BJ (cell line): ENCODE measurements around the gene MEF2B. TPM values are rescaled to one million over a fixed set of nuclear protein-coding genes. Genes with fewer than 3 reads are reported as not detected.
"Not testable (repeated sequence)": the region's sequence is repeated elsewhere in the genome, so short reads cannot be mapped to it uniquely, and the experiment has no call there.

Source experiments
- CTCF ChIA-PET: fragments of 350-600 bp; formaldehyde crosslinking; extraction: SDS; loops from one replicate; lab custom pipeline; 2021; ENCODE audit warnings: antibody characterized with exemption, inconsistent platforms; lab: Yijun Ruan, JAX
- POLR2A ChIA-PET: fragments of 300-600 bp; sonication (Branson Sonifier 250); formaldehyde crosslinking; extraction: SDS; loops from one replicate; lab custom pipeline; 2021; ENCODE audit warnings: antibody characterized with exemption; lab: Charles Lee
- DNase-seq: peaks from one replicate; pipeline ENCODE4 v3.0.0-alpha.2; 2011; ENCODE audit warnings: low read depth
- H3K27me3 ChIP-seq: 2 replicates; pipeline ENCODE4 v1.6.0; 2011; ENCODE audit warnings: low read length; ENCODE audit not compliant: control insufficient read depth, insufficient read depth
- H3K36me3 ChIP-seq: 2 replicates; pipeline ENCODE4 v1.5.1; 2011; ENCODE audit warnings: low read length; ENCODE audit not compliant: control insufficient read depth, insufficient read depth
- H3K4me3 ChIP-seq: 2 replicates; pipeline ENCODE4 v1.5.1; 2011; ENCODE audit warnings: low read depth, mild to moderate bottlenecking, control low read depth, low read length
- polyA plus RNA-seq: library from polyadenylated mRNA; depleted of rRNA; stranded (reverse); fragments of >200 nt; gene quantifications from 2 replicates; pipeline ENCODE4 v1.2.3, GENCODE V29; 2011
- TF ChIP-seq, protein P1 (sequence below): IDR thresholded peaks from 2 replicates; pipeline ENCODE4 v1.5.1; 2011; ENCODE audit warnings: low read depth, mild to moderate bottlenecking, control low read depth, inconsistent platforms, low read length, moderate library complexity; ENCODE audit not compliant: insufficient read depth

Gene MEF2B
- polyA plus RNA-seq, 1 experiment = 0.10 TPM

DNA sequence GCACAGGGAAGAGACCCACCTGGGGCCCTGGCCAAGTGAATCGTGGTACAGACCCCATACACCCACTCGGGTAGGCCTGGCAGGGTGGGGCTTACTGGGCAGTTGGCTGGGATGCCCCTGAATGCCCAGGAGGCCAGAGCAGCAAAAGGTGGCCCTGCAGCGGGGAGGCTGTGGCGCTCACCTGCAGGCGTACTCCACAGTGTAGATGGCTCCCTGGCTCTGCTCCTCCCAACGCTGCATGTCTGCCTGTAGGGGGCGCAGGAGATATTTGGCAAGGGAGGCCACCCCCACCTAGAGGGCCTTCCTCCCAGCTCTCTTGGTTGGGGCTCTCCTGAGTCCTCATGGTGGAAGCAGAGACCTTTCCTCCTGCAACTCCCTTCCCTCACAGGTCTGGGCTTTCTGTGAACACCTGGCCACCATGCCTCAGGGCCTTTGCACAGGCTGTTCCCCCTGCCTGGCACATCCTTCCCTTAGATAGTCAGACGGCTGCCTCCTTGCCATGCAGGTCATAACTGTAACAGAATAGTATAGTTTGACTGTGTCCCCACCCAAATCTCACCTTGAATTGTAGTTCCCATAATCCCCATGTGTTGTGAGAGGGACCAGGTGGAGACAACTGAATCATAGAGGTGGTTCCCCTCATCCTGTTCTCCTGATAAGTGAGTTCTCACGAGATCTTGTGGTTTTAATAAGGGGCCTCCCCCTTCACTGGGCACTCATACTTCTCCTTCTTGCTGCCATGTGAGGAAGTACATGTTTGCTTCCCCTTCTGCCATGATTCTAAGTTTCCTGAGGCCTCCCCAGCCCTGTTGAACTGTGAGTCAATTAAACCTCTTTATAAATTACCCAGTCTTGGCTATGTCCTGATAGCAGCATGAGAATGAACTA lies 16.0 kb upstream of the MEF2B start:
- no peak overlapping the region for H3K4me3 ChIP-seq
- ChIA-PET CTCF (interaction anchor here (2.4 kb wide), 1 partner anchor 11 kb away, joined by 9 read pairs; no protein-coding TSS in a partner anchor), POLR2A (no interaction called here)
- TF ChIP-seq, protein P1, sequence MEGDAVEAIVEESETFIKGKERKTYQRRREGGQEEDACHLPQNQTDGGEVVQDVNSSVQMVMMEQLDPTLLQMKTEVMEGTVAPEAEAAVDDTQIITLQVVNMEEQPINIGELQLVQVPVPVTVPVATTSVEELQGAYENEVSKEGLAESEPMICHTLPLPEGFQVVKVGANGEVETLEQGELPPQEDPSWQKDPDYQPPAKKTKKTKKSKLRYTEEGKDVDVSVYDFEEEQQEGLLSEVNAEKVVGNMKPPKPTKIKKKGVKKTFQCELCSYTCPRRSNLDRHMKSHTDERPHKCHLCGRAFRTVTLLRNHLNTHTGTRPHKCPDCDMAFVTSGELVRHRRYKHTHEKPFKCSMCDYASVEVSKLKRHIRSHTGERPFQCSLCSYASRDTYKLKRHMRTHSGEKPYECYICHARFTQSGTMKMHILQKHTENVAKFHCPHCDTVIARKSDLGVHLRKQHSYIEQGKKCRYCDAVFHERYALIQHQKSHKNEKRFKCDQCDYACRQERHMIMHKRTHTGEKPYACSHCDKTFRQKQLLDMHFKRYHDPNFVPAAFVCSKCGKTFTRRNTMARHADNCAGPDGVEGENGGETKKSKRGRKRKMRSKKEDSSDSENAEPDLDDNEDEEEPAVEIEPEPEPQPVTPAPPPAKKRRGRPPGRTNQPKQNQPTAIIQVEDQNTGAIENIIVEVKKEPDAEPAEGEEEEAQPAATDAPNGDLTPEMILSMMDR = peak; percentile 67
- no peak for DNase-seq
- no peaks in the 10 kb centered on the region for H3K27me3 ChIP-seq
- H3K36me3 ChIP-seq = peaks cover 8% of the 10 kb centered on the region

DNA sequence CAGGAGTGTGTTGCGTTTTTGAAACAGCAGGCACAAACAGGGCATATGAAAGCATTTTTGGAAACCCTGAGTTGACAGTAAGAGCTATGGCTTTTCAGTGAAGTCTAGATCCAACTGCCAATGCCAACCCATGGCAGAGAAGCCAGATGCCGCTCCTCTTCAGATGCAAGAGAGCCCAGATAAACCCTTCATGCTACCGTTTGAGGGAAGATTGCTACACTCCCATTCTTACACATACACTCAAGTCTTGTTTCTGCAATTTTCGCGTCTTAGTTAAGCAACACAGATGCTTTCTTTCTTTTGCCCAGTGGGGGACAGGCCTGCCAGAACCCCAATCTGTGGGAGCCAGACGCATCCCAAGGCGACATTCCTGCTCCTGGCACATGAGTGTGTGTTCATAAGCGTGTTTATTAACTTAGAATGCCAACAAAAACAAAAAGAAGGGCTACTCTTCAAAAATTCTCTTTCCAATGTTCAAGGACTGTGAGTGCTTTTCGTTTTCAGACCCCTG lies 11.5 kb upstream of the MEF2B start:
- TF ChIP-seq, protein P1 = no peak
- POLR2A ChIA-PET = no interaction called here
- CTCF ChIA-PET = interaction anchor here (1.3 kb wide), 1 partner anchor 36 kb away, joined by 6 read pairs; no protein-coding TSS in a partner anchor
- H3K27me3 ChIP-seq = no peaks in the 10 kb centered on the region
- DNase-seq = no peak
- peaks cover 11% of the 10 kb centered on the region for H3K36me3 ChIP-seq
- H3K4me3 ChIP-seq = no peak overlapping the region

DNA sequence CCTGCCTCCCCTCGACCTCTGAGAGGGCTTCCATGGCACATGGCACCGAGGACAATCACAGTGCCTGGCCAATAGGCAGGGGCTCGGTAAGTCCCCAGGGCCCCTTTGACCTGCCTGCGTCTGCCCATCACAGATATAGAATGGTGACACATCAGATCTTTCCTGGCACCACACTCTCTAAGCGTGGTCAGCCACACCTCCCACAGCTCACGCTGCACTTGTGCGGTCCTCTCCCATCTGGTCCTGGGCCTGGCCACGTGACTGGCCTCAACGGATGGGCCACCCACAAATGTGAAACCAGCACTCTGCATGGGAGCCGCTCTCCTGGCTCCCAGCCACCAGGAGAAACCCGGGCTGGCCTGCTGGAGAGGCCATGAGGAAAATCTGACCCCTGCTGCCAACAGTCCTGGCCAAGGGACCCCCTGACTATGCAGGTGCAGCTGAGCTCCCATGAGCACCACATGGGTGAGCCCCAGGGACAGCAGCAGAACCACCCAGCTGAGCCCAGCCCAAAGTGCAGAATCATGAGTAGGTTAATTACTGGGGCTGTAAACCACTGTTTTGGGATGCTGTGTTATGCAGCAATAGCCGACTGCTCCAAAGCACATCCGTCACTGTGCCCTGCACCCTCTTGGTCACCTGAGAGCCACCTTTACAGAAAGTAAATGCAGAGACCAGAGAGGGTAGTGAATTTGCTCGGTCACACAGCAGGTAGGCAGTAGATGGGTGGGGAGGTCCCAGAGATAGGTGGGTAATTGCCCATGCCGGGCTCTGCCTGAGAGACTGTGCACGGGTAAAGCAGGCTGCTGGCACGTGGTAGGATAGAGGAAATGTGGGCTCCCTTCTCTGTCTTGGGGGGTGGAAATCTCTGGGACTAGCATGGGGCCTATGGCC lies 9.7 kb upstream of the MEF2B start:
- no peak overlapping the region for H3K4me3 ChIP-seq
- H3K27me3 ChIP-seq = no peaks in the 10 kb centered on the region
- CTCF ChIA-PET = interaction anchor here (1.3 kb wide), 1 partner anchor 34 kb away, joined by 6 read pairs; no protein-coding TSS in a partner anchor
- TF ChIP-seq, protein P1 = no peak
- H3K36me3 ChIP-seq = peaks cover 11% of the 10 kb centered on the region
- DNase-seq = no peak
- POLR2A ChIA-PET = no interaction called here

DNA sequence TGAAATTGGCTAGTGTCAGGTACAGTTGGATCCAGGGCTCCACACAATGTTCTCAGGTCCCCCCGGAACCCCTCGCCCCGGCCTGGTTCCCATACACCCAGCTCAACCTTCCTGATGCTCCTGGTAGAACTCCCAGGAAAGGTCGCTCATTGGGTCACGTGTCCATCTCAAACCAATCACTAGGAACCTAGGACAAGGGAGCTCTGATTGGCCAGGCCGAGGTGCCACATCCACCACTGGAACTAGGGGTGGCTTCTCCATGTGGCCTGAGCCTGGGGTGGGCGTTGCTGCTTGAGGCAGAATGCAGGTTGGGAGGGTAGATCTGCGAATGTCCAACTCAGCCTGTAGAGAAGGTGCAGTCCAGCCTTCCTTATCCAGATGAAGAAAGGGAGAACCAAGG lies 6.9 kb upstream of the MEF2B start:
- no peaks in the 10 kb centered on the region for H3K27me3 ChIP-seq
- POLR2A ChIA-PET = no interaction called here
- CTCF ChIA-PET = interaction anchor here (1.2 to 7.0 kb wide), 4 partner anchors 13 to 182 kb away, joined by 4 to 80 read pairs (median 31); no protein-coding TSS in a partner anchor
- DNase-seq = no peak
- TF ChIP-seq, protein P1 = no peak
- H3K36me3 ChIP-seq = peaks cover 7% of the 10 kb centered on the region
- H3K4me3 ChIP-seq = no peak overlapping the region

DNA sequence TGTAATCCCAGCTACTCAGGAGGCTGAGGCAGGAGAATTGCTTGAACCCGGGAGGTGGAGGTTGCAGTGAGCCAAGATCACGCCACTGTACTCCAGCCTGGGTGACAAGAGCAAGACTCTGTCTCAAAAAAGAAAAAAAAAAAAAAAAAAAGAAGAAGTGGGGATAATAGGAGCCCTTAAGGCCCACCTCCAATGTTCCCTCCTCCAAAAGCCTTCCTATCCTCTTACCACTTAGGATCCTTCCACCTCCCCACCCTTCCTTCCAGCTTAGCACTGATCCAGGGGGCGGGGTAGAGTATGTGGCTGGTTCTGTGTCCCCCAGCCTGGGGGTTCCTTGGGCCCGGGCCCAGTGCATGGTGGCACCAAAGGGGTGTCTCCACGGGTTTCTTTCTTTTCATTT lies 3.2 kb upstream of the MEF2B start:
- POLR2A ChIA-PET, DNase-seq: not testable (repeated sequence)
- CTCF ChIA-PET = interaction anchor here (7.0 kb wide), 1 partner anchor 25 kb away, joined by 80 read pairs; no protein-coding TSS in a partner anchor

More for the DNA sequence above, 3.2 kb upstream of the MEF2B start:
- H3K27me3 ChIP-seq, H3K36me3 ChIP-seq, H3K4me3 ChIP-seq: not testable (repeated sequence)
